B cell (primary cell): Measurements from ENCODE around the gene TMX1. TPM values are rescaled to one million over a fixed set of nuclear protein-coding genes. Genes with fewer than 3 reads are reported as not detected.

Experiments
- ATAC-seq: fragments of 200-7000 bp; cut with Tn5 transposase; one replicate; pipeline ENCODE4 v1.10.0; 2021; ENCODE audit warnings: low read depth, mild to moderate bottlenecking, moderate number of reproducible peaks, moderate library complexity
- CTCF ChIA-PET: fragments of 350-600 bp; sonication (Branson Sonifier 250); formaldehyde crosslinking; loops from one replicate; lab custom pipeline; 2021; ENCODE audit warnings: antibody characterized with exemption, inconsistent platforms; lab: Charles Lee
- POLR2A ChIA-PET: fragments of 350-600 bp; sonication (Branson Sonifier 250); formaldehyde crosslinking; loops from one replicate; lab custom pipeline; 2021; ENCODE audit warnings: antibody characterized with exemption; lab: Charles Lee
- DNase-seq: peaks from one replicate; pipeline ENCODE4 v3.0.0; 2013
- H2AFZ ChIP-seq: 2 replicates; pipeline ENCODE4 v1.6.1; 2012; ENCODE audit warnings: mild to moderate bottlenecking, low read depth, low read length; ENCODE audit not compliant: insufficient read depth, poor library complexity, severe bottlenecking
- H3K27ac ChIP-seq, 2 donors: 1 replicate in 1 of 2; 2 replicates in 1 of 2; pipeline ENCODE4 v1.5.1; 2012 to 2013; ENCODE audit warnings: low read length in 2 of 2, mild to moderate bottlenecking in 2 of 2, moderate library complexity in 1 of 2
- H3K27me3 ChIP-seq, 4 experiments: fragments of 200-600 bp in 1 of 4; sonication (generic) in 1 of 4; replicated peaks in 1 of 4; 1 replicate in 2 of 4; 2 replicates in 2 of 4; pipeline versions ENCODE4 v1.6.1 to v1.7.0; 2013 to 2016; ENCODE audit warnings: low read length in 3 of 4, mild to moderate bottlenecking in 2 of 4, mixed read lengths in 1 of 4, moderate library complexity in 1 of 4; ENCODE audit not compliant: insufficient read depth in 4 of 4, control insufficient read depth in 3 of 4; ENCODE audit errors: control extremely low read depth in 1 of 4
- H3K36me3 ChIP-seq, 2 experiments: replicated peaks in 1 of 2; 1 replicate in 1 of 2; 2 replicates in 1 of 2; pipeline versions ENCODE4 v1.6.1 to v1.7.1; 2013; ENCODE audit warnings: low read length in 1 of 2; ENCODE audit not compliant: insufficient read depth in 2 of 2, control insufficient read depth in 1 of 2; ENCODE audit errors: control extremely low read depth in 1 of 2, extremely low read depth in 1 of 2
- H3K4me1 ChIP-seq, 2 donors: fragments of 200-600 bp in 1 of 2; sonication (generic) in 1 of 2; 1 replicate in 1 of 2; 2 replicates in 1 of 2; pipeline versions ENCODE4 v1.5.1 to v1.6.1; 2013 to 2017; ENCODE audit warnings: low read length in 2 of 2; ENCODE audit not compliant: control insufficient read depth in 2 of 2, insufficient read depth in 2 of 2
- H3K4me2 ChIP-seq: replicated peaks from 2 replicates; pipeline ENCODE3; 2012; ENCODE audit warnings: mild to moderate bottlenecking, low read depth, low read length; ENCODE audit not compliant: poor library complexity, severe bottlenecking
- H3K4me3 ChIP-seq, 5 experiments: fragments of 200-600 bp in 1 of 5; sonication (generic) in 1 of 5; 1 replicate in 3 of 5; 2 replicates in 2 of 5; pipeline versions ENCODE4 v1.5.1 to v1.7.0; 2011 to 2016; ENCODE audit warnings: low read length in 4 of 5, mild to moderate bottlenecking in 4 of 5, low read depth in 2 of 5, control low read depth in 1 of 5, moderate library complexity in 1 of 5; ENCODE audit not compliant: insufficient read depth in 1 of 5; ENCODE audit errors: control extremely low read depth in 1 of 5, extremely low read depth in 1 of 5
- H3K79me2 ChIP-seq: fragments of 200-600 bp; sonication (generic); one replicate; pipeline ENCODE4 v1.6.0; 2016; ENCODE audit warnings: low read length; ENCODE audit not compliant: control insufficient read depth, insufficient read depth
- H3K9ac ChIP-seq: fragments of 200-600 bp; sonication (generic); 2 replicates; pipeline ENCODE4 v1.6.1; 2017; ENCODE audit warnings: mild to moderate bottlenecking, low read length, moderate library complexity
- H3K9me3 ChIP-seq, 3 donors: one replicate each; pipeline versions ENCODE4 v1.6.1 to v1.7.1; 2013; ENCODE audit warnings: low read length in 2 of 3; ENCODE audit not compliant: control insufficient read depth in 2 of 3, insufficient read depth in 1 of 3; ENCODE audit errors: control extremely low read depth in 1 of 3
- H4K20me1 ChIP-seq: 2 replicates; pipeline ENCODE4 v1.6.0; 2012; ENCODE audit warnings: mild to moderate bottlenecking, low read length; ENCODE audit not compliant: insufficient read depth, control insufficient read depth, poor library complexity, severe bottlenecking
- H3K27ac Mint-ChIP-seq: one replicate; pipeline ENCODE4 v1.8.0; 2021; ENCODE audit warnings: mixed read lengths
- H3K27me3 Mint-ChIP-seq: one replicate; pipeline ENCODE4 v1.8.0; 2021; ENCODE audit warnings: mixed read lengths
- H3K4me1 Mint-ChIP-seq: one replicate; pipeline ENCODE4 v1.8.0; 2021; ENCODE audit warnings: mixed read lengths
- H3K4me3 Mint-ChIP-seq: one replicate; pipeline ENCODE4 v1.8.0; 2021; ENCODE audit warnings: mixed read lengths
- H3K9me3 Mint-ChIP-seq: one replicate; pipeline ENCODE4 v1.8.0; 2022; ENCODE audit warnings: mixed read lengths; ENCODE audit not compliant: insufficient read depth
- EZH2 ChIP-seq: IDR thresholded peaks from 2 replicates; pipeline ENCODE4 v1.6.1; 2012; ENCODE audit warnings: borderline replicate concordance, low read depth, mild to moderate bottlenecking, moderate library complexity, low read length; ENCODE audit not compliant: insufficient read depth, poor library complexity, severe bottlenecking
- WGBS: methylation state at CpG from one replicate; pipeline ENCODE4 v1.1.5; 2013; ENCODE audit warnings: missing lambda C conversion rate; ENCODE audit not compliant: insufficient coverage; 5-methylcytosine and 5-hydroxymethylcytosine counted together
- intact Hi-C: fragments of 100-400 bp; cut with micrococcal nuclease; formaldehyde crosslinking; loops from one replicate; pipeline ENCODE4 v1.10.0; 2022
- polyA plus RNA-seq: library from polyadenylated mRNA; depleted of rRNA; stranded (reverse); fragments of >200 nt; gene quantifications from 2 replicates; pipeline ENCODE4 v1.2.3, GENCODE V29; 2012
- total RNA-seq, 2 donors: library from RNA; stranded (reverse); fragments of 120-200 nt in 1 of 2; gene quantifications; 1 replicate in 1 of 2; 2 replicates in 1 of 2; pipeline versions ENCODE4 v1.2.3 to v1.2.4, GENCODE V29; 2013 to 2022
- TF ChIP-seq, protein P1 (sequence below): fragments of 200-600 bp; IDR thresholded peaks from one replicate; pipeline ENCODE4 v1.8.0; 2022; ENCODE audit warnings: antibody characterized with exemption, mild to moderate bottlenecking

TMX1 gene
- total and polyA plus RNA-seq, 2 donors (not counting 1 experiment from before 2014, with no cell fraction given) = 4.8 to 26.4 TPM

DNA sequence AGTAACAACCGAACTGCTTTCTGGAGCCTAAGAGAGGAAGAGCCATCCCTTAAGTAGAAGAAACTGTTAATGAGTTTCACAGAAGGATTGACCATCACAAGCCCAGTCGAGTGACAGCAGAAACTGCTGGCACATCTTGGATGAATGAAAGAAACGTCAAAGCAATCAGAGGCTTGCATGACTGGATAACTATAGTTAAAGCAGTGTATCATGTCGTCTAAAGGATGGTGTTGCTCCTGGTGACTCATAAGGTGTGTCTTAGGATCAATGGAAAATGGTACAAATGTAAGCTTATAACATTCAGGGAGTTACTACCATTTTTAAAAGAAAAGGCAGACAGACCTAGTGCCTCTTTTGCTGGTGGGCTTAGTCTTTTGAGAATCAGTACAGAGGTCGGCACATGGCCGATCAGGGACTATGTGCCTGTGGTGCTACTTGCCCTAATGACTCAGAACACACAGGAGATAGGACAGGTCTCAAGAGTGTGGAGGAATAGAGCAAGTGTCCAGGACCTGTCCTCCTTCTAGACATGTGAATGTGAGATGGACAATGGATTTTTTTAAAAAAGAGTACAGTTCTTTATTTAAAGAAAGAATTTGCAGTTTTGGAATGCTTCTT lies 55.7 kb downstream of the TMX1 start:
- H3K79me2 ChIP-seq = no peaks in the 10 kb centered on the region
- H3K36me3 ChIP-seq = no peaks in the 10 kb centered on the region
- H3K9me3 Mint-ChIP-seq = no peaks in the 10 kb centered on the region
- no peak overlapping the region for H3K27ac Mint-ChIP-seq
- no peaks in the 10 kb centered on the region for H3K4me1 Mint-ChIP-seq
- no peak overlapping the region for H3K4me3 ChIP-seq
- no peaks in the 10 kb centered on the region for H3K27me3 ChIP-seq
- CTCF ChIA-PET = no interaction called here
- H3K4me3 Mint-ChIP-seq = no peak overlapping the region
- no peak overlapping the region for H3K27ac ChIP-seq
- H4K20me1 ChIP-seq = no peaks in the 10 kb centered on the region
- peaks cover 4% of the 10 kb centered on the region for H3K27me3 Mint-ChIP-seq
- no peak overlapping the region for H3K4me2 ChIP-seq
- no peaks in the 10 kb centered on the region for H3K9me3 ChIP-seq
- no peak for ATAC-seq
- H3K9ac ChIP-seq = no peak overlapping the region
- intact Hi-C loops = no loop called here
- 92% methylated on average over 3 of the region's 6 CpGs for WGBS
- DNase-seq = no peak
- no peak for TF ChIP-seq EZH2
- TF ChIP-seq, protein P1, sequence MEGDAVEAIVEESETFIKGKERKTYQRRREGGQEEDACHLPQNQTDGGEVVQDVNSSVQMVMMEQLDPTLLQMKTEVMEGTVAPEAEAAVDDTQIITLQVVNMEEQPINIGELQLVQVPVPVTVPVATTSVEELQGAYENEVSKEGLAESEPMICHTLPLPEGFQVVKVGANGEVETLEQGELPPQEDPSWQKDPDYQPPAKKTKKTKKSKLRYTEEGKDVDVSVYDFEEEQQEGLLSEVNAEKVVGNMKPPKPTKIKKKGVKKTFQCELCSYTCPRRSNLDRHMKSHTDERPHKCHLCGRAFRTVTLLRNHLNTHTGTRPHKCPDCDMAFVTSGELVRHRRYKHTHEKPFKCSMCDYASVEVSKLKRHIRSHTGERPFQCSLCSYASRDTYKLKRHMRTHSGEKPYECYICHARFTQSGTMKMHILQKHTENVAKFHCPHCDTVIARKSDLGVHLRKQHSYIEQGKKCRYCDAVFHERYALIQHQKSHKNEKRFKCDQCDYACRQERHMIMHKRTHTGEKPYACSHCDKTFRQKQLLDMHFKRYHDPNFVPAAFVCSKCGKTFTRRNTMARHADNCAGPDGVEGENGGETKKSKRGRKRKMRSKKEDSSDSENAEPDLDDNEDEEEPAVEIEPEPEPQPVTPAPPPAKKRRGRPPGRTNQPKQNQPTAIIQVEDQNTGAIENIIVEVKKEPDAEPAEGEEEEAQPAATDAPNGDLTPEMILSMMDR = no peak
- H2AFZ ChIP-seq = no peak overlapping the region
- POLR2A ChIA-PET = no interaction called here
- H3K4me1 ChIP-seq = no peaks in the 10 kb centered on the region

DNA sequence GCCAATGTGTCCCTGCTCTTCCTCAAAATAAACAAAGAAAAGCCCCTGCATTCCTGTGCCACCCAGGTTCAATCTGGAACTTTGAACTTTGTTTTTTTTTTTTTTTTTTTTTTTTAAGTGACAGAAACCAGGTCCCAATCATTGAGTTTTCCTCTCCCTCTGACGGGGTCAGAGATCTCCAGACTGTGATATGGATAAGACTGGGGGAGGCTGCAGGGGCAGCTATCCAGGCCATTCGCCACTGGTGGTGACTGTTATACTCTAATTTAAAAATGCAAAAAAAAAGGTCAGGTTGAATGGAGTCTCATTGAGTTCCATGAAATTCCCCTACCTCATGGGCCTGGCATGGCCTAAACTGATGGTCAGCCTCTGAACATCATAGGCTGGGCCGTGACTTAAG lies 57.0 kb downstream of the TMX1 start:
- no peaks in the 10 kb centered on the region for H3K4me1 ChIP-seq
- no peaks in the 10 kb centered on the region for H3K36me3 ChIP-seq
- no peaks in the 10 kb centered on the region for H3K79me2 ChIP-seq
- DNase-seq = no peak
- CTCF ChIA-PET = no interaction called here
- TF ChIP-seq, protein P1 = no peak
- no peak for TF ChIP-seq EZH2
- H3K4me1 Mint-ChIP-seq = peaks cover under 1% of the 10 kb centered on the region
- no peak overlapping the region for H3K4me3 ChIP-seq
- H3K9me3 Mint-ChIP-seq = no peaks in the 10 kb centered on the region
- H3K27me3 Mint-ChIP-seq = peaks cover 4% of the 10 kb centered on the region
- no peak overlapping the region for H2AFZ ChIP-seq
- H3K27ac Mint-ChIP-seq = no peak overlapping the region
- H3K27ac ChIP-seq = no peak overlapping the region
- H4K20me1 ChIP-seq = no peaks in the 10 kb centered on the region
- H3K9me3 ChIP-seq = no peaks in the 10 kb centered on the region
- POLR2A ChIA-PET = no interaction called here
- ATAC-seq = no peak
- H3K9ac ChIP-seq = no peak overlapping the region
- no peak overlapping the region for H3K4me3 Mint-ChIP-seq
- H3K27me3 ChIP-seq = no peaks in the 10 kb centered on the region
- no peak overlapping the region for H3K4me2 ChIP-seq
- intact Hi-C loops = no loop called here
- WGBS = 100% methylated on average over 1 of the region's 3 CpGs
